Smooth muscle cell (in vitro differentiated cells): Measurements from ENCODE around the gene CEACAM20. TPM values are rescaled to one million over a fixed set of nuclear protein-coding genes. Genes with fewer than 3 reads are reported as not detected.

Experiments used
- DNase-seq: peaks from one replicate; lab custom pipeline; 2025; ENCODE audit not compliant: unreplicated experiment; lab: John Stamatoyannopoulos, UW
- H2AFZ ChIP-seq: fragments of 200-600 bp; sonication (generic); 2 replicates; pipeline ENCODE4 v1.6.0; 2016; ENCODE audit warnings: antibody characterized with exemption, low read depth, mild to moderate bottlenecking
- H3F3A ChIP-seq: fragments of 200-600 bp; sonication (generic); 2 replicates; pipeline ENCODE4 v1.6.0; 2017; ENCODE audit warnings: antibody characterized with exemption, low read depth
- H3K27ac ChIP-seq: fragments of 200-600 bp; sonication (generic); 2 replicates; pipeline ENCODE4 v1.5.1; 2016; ENCODE audit warnings: low read depth, mild to moderate bottlenecking
- H3K27me3 ChIP-seq: fragments of 200-600 bp; sonication (generic); 2 replicates; pipeline ENCODE4 v1.6.1; 2016; ENCODE audit warnings: low read depth, mild to moderate bottlenecking
- H3K36me3 ChIP-seq: fragments of 200-600 bp; sonication (generic); 2 replicates; pipeline ENCODE4 v1.5.1; 2016; ENCODE audit warnings: low read depth
- H3K4me1 ChIP-seq: fragments of 200-600 bp; sonication (generic); 2 replicates; pipeline ENCODE4 v1.5.1; 2016; ENCODE audit warnings: low read depth
- H3K4me2 ChIP-seq: fragments of 200-600 bp; sonication (generic); 2 replicates; pipeline ENCODE4 v1.6.0; 2016; ENCODE audit warnings: mild to moderate bottlenecking
- H3K4me3 ChIP-seq: fragments of 200-600 bp; sonication (generic); 2 replicates; pipeline ENCODE4 v1.5.1; 2016; ENCODE audit warnings: mild to moderate bottlenecking
- H3K79me2 ChIP-seq: fragments of 200-600 bp; sonication (generic); 2 replicates; pipeline ENCODE4 v1.6.0; 2016; ENCODE audit warnings: low read depth, mild to moderate bottlenecking
- H3K9ac ChIP-seq: fragments of 200-600 bp; sonication (generic); 2 replicates; pipeline ENCODE4 v1.6.0; 2016; ENCODE audit warnings: low read depth
- H3K9me3 ChIP-seq: fragments of 200-600 bp; sonication (generic); replicated peaks from 2 replicates; pipeline ENCODE4 v1.5.1; 2016; ENCODE audit warnings: low read depth
- H4K20me1 ChIP-seq: fragments of 200-600 bp; sonication (generic); 2 replicates; pipeline ENCODE4 v1.6.0; 2016; ENCODE audit warnings: low read depth
- WGBS: methylation state at CpG from one replicate; pipeline ENCODE4 v1.1.7; 2016; ENCODE audit warnings: low lambda C conversion rate; 5-methylcytosine and 5-hydroxymethylcytosine counted together
- polyA plus RNA-seq: library from polyadenylated mRNA; unstranded; fragments of >200 nt; fragmentation: Nextera tagmentation; extraction: Ambion mirVana; gene quantifications from 2 replicates; pipeline ENCODE4 v1.2.1, GENCODE V29; 2016
- total RNA-seq: library from RNA; depleted of rRNA; stranded (reverse); fragments of >200 nt; gene quantifications from 2 replicates; pipeline ENCODE4 v1.2.3, GENCODE V29; 2014
- TF ChIP-seq, protein P1 (sequence below): fragments of 200-600 bp; sonication (generic); IDR thresholded peaks from 2 replicates; pipeline ENCODE4 v1.5.1; 2017; ENCODE audit warnings: borderline replicate concordance, mild to moderate bottlenecking, antibody characterized with exemption; ENCODE audit not compliant: insufficient read depth, poor library complexity, severe bottlenecking

Gene CEACAM20
- total RNA-seq (not detected in 2 replicates), polyA plus RNA-seq (0.08 TPM in 1 of 2 replicates, not detected in the other)

DNA sequence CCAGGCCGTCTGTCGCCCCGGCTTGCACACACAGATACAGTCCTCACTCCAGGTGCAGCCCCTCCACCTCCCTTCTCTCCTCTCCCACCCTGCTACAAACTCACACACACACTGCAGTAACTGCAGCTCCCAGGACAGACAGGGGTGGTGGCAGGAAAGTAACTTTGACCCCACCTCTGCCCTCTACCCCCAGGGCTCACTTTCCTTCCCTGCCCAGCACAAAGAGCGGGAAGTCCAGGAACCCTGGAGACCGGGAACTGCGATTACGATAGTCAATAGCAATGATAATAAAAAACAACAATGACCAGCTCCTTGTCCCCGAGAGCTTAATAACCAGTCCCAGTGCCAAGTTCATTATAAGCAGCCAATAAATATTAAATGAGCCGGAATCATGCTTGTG is at the start of gene CEACAM20:
Gene CEACAM20, minus strand, starts transcription at position 140 of the 400 bp plus-strand sequence. CDS start 166 bp downstream, outside the sequence.
- H3K9me3 ChIP-seq = no peaks in the 10 kb centered on the region
- no peaks in the 10 kb centered on the region for H3F3A ChIP-seq
- TF ChIP-seq, protein P1, sequence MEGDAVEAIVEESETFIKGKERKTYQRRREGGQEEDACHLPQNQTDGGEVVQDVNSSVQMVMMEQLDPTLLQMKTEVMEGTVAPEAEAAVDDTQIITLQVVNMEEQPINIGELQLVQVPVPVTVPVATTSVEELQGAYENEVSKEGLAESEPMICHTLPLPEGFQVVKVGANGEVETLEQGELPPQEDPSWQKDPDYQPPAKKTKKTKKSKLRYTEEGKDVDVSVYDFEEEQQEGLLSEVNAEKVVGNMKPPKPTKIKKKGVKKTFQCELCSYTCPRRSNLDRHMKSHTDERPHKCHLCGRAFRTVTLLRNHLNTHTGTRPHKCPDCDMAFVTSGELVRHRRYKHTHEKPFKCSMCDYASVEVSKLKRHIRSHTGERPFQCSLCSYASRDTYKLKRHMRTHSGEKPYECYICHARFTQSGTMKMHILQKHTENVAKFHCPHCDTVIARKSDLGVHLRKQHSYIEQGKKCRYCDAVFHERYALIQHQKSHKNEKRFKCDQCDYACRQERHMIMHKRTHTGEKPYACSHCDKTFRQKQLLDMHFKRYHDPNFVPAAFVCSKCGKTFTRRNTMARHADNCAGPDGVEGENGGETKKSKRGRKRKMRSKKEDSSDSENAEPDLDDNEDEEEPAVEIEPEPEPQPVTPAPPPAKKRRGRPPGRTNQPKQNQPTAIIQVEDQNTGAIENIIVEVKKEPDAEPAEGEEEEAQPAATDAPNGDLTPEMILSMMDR = no peak
- DNase-seq = no peak
- no peak within 1 kb of the TSS for H3K4me3 ChIP-seq
- no peaks in the 10 kb centered on the region for H3K27me3 ChIP-seq
- no peak within 1 kb of the TSS for H3K4me2 ChIP-seq
- H3K27ac ChIP-seq = no peak within 1 kb of the TSS
- H3K4me1 ChIP-seq = no peaks in the 10 kb centered on the region
- H3K36me3 ChIP-seq = no peaks in the 10 kb centered on the region
- H2AFZ ChIP-seq = no peak within 1 kb of the TSS
- no peaks in the 10 kb centered on the region for H3K79me2 ChIP-seq
- WGBS = 87% methylated on average over 9 of the region's 9 CpGs
- H3K9ac ChIP-seq = no peak within 1 kb of the TSS
- no peaks in the 10 kb centered on the region for H4K20me1 ChIP-seq

DNA sequence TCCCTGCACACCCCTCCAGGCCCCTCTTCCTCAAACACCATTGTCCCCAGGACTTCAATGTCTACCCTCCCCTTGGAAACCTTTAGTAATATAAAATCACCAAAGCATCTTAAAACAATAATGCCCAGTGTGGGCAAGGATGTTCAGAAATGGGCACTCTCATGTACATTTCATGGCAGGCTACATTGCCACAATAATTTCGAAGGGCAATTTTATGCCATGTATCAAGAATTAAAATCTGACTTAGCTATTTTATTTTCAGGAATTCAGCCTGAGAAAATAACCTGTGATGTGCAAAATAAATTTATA is 48.0 kb upstream of the CEACAM20 start:
- 73% methylated on average over 1 of the region's 1 CpG for WGBS
- H3K4me1 ChIP-seq = no peaks in the 10 kb centered on the region
- no peaks in the 10 kb centered on the region for H3F3A ChIP-seq
- H2AFZ ChIP-seq = no peak overlapping the region
- no peaks in the 10 kb centered on the region for H3K36me3 ChIP-seq
- no peak overlapping the region for H3K9ac ChIP-seq
- DNase-seq = no peak
- no peaks in the 10 kb centered on the region for H3K9me3 ChIP-seq
- no peaks in the 10 kb centered on the region for H3K79me2 ChIP-seq
- no peak overlapping the region for H3K27ac ChIP-seq
- H3K27me3 ChIP-seq = no peaks in the 10 kb centered on the region
- TF ChIP-seq, protein P1 = no peak
- H4K20me1 ChIP-seq = no peaks in the 10 kb centered on the region
- H3K4me3 ChIP-seq = no peak overlapping the region
- no peak overlapping the region for H3K4me2 ChIP-seq

DNA sequence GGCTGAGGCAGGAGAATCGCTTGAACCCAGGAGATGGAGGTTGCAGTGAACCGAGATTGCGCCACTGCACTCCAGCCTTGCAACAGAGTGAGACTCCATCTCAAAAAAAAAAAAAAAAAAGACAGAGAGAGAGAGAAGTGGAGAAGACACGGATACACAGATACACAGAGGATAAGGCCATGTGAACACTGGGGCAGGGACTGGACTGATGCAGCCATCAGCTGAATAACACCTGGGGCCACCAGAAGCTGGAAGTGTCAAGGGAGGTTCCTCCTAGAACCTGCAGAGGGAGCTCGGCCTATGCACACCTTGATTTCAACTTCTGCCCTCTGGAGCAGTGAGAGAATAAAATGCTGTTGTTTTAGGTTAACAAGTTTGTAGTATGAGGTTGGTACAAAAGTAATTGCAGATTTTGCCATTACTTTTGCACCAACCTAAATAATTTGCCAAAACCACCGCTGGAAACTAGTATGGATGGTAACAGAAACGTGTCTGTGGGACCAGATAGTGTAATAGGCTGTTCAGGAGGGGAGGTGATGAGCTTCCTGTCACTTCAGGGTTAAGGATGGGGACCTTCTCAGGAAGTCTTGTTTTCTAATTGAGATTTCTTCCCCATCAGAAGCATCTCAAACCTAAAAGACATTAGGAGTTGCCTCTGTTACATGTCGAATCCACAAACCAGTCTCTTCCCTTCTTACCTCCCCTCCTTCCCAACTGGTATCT is 47.5 kb upstream of the CEACAM20 start:
- no peaks in the 10 kb centered on the region for H3K9me3 ChIP-seq
- H3K27me3 ChIP-seq = no peaks in the 10 kb centered on the region
- H3K27ac ChIP-seq = no peak overlapping the region
- TF ChIP-seq, protein P1 = peak; percentile 37
- H3K9ac ChIP-seq = no peak overlapping the region
- no peaks in the 10 kb centered on the region for H3K4me1 ChIP-seq
- 60% methylated on average over 7 of the region's 8 CpGs for WGBS
- H3K79me2 ChIP-seq = no peaks in the 10 kb centered on the region
- no peak for DNase-seq
- no peaks in the 10 kb centered on the region for H4K20me1 ChIP-seq
- H3F3A ChIP-seq = no peaks in the 10 kb centered on the region
- H3K4me3 ChIP-seq = no peak overlapping the region
- H3K36me3 ChIP-seq = no peaks in the 10 kb centered on the region
- H3K4me2 ChIP-seq = no peak overlapping the region
- no peak overlapping the region for H2AFZ ChIP-seq
